GM19239 (cell line): ENCODE results near the gene MICAL2.

Experiments
- DNase-seq: peaks from one replicate; pipeline ENCODE4 v3.0.0; 2011; ENCODE audit warnings: low spot score; ENCODE audit not compliant: insufficient read length
- FAIRE-seq: peaks from 2 replicates; lab custom pipeline; 2011; peaks lifted over from hg19 to GRCh38; lab: Jason Lieb, UNC

The MICAL2 gene

DNA sequence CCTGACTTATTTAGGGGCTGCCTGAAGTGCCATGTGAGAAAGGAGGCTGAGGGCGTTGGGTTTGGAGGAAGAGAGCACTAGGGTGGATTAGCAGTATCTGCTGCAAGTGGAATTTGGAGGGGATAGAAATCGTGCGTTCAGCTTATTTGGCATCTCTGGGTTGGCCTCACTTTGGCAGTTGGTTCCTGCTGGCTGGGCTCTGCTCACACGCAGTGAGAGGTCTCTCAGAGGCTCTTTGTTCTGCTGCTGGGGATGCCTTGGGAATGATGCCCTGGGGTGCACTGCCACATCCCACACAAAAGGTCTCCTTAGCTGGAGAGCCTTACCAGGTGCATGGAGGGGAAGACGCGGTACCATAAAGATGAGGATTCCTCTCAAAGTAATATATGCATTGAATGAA lies 17.7 kb upstream of the MICAL2 start:
- no peak for DNase-seq
- no peak for FAIRE-seq

DNA sequence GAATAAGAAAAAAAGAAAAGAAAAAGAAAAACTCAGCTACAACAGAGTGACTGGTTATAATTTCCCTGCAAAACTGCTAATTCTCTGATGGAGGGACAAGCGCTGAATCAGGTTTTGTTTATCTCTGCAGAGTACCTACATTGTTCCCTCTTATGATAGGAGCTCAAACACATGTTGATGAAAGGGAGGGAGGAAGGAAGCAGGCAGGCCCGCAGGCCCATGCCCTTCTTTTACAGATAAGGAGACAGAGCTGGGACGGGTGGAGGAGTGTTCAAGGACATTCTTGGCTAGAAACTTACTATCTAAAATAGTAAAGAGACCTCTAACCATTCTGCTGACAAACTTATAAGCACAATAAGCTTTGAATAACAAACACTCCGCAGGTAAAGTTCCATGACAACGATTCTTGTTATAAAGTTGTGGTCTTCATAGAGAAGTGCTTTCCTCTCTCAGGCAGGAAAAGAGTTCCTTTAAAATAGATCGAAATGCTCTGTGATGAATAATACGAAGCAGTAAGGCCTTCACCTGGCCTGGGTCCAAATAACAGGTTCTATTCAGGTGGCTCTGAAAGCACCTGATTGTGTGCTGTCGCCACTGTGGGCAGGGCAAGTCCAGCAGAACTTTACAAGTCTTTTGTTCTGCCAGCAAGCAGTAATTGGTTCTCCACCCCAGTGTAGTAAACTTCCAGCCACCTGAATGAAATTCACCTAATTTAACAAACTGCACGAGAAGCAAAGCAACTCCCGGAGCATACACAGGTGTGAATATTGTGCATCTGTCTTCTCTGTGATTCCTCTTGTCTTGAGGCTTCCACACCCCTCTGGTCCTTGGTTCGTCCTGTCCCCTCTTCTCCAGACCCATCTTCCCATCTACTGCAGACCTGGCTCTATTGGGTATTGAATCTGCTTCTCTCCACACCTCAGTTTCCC lies 15.3 kb upstream of the MICAL2 start:
- no peak for DNase-seq
- no peak for FAIRE-seq

DNA sequence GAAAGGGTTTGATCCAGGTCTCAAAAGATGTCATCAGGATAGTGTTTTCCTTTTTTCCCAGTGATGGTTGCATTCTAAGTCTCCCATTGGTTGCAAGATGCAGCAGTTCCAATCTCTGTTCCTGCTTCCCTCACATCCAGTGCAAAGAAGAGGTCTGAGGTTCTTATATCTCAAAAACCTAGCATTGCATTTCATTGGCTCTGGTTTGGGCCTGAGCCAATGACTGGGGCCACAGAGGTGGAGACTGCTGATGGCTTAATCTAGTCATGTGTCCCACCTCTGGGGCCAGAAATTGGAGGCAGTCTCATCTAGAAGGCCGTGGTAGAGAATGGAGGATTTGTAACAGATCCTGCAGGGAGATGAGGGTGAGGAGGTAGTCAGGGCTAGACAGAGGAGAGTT lies 13.2 kb upstream of the MICAL2 start:
- FAIRE-seq (no peak), DNase-seq (no peak)

DNA sequence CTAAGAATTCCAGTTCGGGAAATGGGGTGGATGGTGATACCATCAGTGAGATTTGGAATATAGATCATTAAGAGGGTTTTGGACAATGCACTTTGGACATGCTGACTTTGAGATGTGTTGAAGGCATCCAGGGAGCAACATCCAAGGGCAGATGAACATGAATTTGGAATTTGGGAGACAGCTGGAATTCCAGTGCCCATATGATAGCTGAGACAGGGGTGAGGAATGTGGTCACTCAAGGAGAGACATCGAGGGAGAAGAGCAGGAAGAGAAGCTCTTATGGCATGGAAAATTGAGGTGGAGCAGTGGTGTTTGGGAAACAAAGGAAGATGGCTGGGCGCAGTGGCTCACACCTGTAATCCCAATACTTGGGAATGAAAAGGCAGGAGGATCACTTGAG lies 11.8 kb upstream of the MICAL2 start:
- FAIRE-seq (no peak), DNase-seq (no peak)

DNA sequence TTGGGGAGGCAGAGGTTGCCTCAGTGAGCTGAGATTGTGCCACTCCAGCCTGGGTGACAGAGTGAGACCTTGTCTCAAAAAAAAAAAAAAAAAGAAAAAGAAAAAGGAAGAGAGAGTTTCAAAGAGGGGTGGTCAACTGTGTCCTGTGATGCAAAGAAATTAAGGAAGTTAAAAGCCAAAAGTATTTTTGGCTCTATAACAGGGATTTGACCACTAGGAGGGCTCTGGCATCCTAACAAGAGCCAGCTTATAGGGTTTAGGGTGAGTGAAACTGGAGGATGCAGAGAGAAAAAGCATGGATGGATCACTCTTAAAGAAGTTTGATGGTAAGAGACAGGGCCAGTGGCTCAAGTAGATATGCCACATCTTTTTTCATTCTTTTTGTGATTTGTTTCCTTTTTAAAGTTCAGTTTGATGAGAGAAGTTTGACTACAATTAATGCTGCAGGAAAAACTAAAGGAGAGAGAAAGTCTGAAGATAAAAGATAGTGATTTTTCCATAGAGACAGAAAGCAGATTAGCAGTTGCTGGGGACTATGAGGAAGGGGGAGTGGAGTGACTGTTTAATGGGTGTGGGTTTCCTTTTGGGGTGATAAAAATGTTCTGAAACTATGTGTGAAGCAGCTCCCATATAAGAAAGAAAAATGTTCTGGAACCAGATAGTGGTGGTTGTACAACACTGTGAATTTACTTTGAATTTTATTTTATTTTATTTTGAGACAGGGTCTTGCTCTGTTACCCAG lies 11.1 kb upstream of the MICAL2 start:
- no peak for FAIRE-seq
- DNase-seq: no peak

DNA sequence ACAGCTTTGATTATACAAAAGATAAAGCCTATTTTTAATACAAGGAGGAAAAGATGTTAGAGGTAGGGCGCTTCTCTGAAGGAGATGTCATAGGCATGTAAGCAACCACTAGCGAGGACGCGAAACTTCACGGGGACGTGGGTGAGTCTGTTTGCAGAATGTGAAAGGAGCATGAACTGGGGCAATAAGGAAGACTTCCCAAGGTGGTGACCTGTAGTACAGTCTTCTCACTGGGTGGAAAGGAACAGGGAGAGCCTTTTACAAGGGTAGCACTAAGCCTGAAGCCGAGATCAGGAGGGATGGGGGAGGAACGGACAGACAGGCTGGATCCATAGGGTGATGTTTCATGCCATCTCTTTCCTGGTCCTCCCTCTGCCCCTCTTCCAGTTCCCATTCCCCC lies 10.0 kb upstream of the MICAL2 start:
- FAIRE-seq (no peak), DNase-seq (no peak)

GRCh38 chr11:12100841-12101242 lies 9.5 kb upstream of the MICAL2 start:
- FAIRE-seq (no peak), DNase-seq (no peak)

- DNase-seq: no peak
- FAIRE-seq: no peak
Observed at GRCh38 chr11:12101318-12101717, 9.1 kb upstream of the MICAL2 start.

DNA sequence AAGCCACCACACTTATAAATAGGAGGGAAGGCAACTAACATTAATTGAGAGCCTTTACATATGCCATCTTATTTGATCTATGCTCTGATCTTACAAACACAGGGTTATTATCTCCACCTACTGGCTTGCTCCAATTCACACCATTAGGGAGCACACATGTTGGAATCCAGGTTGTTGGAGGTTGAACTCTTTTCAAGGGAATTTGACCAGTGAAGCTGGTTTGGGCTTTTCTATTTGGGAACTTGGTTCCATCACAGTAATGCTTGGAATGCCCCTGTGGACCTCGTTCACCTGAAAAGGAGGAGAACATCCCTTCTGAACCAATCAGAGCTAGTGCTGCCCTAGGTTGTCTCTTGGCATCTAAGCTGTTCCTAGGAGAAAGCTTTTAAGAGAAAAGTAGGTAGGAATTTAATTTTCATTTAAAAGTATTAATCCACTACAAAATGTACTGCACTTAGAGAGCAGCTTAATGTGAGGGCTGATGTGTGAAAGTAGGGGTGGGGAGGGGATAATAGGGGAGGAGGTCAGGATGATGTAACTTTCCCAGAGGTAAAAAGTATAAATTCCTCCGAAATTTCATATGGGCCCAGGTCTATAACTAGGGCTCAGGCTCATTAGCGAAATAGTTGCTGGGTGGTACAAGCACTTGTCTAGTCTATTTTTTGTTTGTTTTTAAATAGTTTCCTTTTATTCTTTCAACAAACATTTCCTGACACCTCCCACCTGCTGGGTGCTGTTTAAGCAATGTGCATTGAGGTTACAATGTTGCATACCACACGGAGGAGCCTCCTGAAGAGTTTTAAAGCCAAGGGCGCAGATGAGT lies 7.6 kb upstream of the MICAL2 start:
- FAIRE-seq (no peak), DNase-seq (no peak)

- FAIRE-seq (no peak), DNase-seq (no peak)
Observed at GRCh38 chr11:12103411-12104225, 6.8 kb upstream of the MICAL2 start.

GRCh38 chr11:12105471-12105870 lies 4.9 kb upstream of the MICAL2 start:
- DNase-seq (no peak), FAIRE-seq (no peak)

DNA sequence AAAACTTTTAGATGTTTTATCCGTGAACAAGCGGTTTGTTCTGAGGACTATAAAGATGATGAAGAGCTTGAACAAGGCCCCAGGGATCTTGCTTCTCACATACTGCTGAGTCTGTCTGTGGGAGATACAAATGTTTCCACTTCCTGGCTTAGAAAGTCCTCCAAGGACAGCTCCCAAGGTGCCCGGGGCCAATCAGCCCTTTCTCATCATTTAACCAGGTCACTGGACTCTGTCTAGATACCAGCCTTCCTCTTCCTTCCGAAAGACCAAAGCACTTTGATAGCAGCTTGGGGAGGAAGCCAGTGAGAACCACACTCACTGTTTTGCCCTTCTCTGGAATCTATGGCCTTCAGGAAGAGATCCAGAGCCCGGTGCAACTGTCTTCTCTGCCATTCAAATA lies 4.3 kb upstream of the MICAL2 start:
- no peak for FAIRE-seq
- DNase-seq: no peak

GRCh38 chr11:12106501-12106900 lies 3.9 kb upstream of the MICAL2 start:
- no peak for DNase-seq
- no peak for FAIRE-seq

GRCh38 chr11:12108875-12109453 lies 1.4 kb upstream of the MICAL2 start:
- DNase-seq: no peak
- no peak for FAIRE-seq

DNA sequence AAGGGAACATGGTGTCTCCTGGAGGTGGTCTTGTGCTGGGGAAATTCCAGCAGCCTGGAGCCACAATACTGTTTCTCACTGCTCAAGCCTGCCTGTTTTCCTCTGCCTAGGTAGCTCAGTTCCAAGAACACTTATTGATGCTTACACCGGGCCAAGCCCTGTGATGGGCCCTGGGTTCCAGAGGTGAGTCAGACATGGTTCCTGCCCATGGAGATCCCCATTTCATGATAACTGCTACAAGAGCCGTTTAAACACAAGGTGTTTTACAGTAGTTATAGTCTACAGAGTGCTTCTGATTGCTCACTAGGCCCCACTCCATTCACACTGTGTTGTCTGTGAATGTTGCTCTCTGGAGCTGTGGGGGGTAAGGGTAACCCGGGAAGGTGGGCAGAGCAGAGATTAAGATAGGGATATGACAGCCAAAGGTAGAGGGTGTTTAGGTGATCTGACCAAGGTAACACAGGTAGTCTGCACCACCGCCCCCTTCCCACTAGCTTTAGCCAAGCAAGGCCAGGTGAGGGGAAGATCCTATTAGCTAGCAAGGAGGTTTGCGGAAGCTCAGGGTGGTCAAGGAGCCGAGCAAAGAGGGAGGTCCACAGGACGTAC lies 696 bp upstream of the MICAL2 start:
- DNase-seq: no peak
- no peak for FAIRE-seq

DNA sequence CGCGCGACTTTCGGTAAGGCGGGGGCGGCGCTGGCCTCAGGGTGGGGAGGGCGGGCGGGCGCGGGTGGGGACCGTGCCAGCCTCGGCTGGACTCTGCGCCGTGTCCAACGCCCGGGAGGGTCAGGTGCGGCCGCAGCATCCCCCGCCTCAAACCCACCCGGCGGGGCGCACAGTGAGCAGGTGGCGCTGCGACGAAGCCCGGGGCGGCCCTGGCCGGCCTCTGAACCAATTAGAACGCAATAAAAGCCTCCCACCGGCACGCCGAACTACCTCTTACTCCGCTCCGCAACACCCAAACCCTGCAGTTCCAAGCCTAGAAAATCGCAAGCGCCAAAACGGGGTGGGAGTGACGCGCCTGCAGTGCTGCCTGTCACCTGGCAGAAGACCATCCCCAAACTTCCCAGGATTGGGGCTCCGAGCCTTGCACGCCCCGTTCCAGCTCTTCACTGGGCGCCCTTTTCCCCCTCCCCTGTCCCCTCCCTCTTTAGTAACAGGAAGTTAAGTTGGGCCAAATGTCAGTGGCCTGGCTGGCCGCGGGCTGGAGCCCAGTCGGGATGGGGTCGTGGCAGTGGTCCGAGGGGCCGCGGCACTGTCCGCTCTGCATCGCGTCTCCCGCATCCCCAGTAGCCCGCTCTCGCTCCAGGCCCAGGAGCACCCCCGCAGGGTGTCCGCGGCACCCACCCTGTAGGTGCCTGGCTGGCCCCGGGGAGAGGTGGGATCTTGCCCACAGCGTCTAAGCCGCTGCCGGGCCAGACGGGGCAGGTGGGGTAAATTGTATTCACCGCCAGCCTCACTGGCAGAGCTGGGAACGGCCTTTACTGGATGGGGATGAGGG lies 541 bp downstream of the MICAL2 start:
- DNase-seq: no peak
- FAIRE-seq: no peak

- FAIRE-seq (no peak), DNase-seq (no peak)
Observed at GRCh38 chr11:12111549-12112520, 1.4 kb downstream of the MICAL2 start.
